GM15510 (cell line): ENCODE results near the gene CUL3.

Experiments
- POLR2A ChIP-seq: IDR thresholded peaks from 3 replicates; pipeline ENCODE4 v1.6.1; 2011; ENCODE audit warnings: borderline replicate concordance; ENCODE audit not compliant: insufficient read length; ENCODE audit errors: extremely low read depth

The CUL3 gene

DNA sequence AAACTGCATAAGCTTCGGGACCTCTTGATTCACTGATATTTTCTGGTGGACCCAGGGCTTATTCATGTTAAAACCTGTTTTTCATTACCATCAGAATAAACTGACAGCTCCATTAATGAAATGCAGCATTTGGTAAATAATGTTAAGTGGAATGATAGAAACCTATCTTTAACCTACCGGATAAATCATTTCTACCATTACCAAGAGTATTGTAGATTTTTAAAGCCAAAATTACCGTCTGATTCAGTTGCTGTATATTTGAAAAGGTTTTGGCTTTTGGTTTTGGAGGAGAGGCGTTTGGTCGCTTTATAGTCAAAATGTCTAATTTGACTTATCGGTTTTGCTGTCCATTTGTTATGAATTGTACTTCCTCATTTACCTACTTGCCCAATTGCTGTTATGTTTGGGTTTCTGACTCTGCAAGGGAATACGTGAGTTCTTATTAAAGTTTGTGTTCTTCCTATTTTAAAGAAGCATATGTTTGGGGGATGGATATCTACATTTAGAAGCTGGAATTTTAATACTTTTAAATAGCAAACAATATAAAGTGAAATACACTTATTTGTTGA is 1.0 kb upstream of the CUL3 start:
- no peak for TF ChIP-seq POLR2A

DNA sequence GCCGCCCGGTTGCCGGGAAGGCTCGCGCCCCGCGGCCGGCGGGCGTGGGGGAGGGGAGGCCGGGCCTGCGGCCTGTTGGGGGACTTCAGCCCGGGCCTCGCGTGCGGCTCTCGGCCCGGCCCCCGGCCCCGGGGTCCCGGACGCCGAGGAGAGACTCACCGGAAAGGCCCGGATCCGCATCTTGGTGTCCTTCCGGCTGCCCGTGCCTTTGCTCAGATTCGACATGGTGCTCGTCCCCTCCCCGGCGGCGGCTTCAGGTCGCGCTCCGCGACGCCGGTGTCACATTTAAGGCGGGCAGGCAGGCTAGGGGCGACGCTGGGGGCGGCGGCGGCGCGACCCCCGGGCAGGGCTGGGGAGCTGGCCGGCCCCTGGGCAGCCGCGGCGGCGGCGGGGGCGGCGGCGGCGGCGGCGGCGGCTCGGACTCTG is 365 bp downstream of the CUL3 start:
- TF ChIP-seq POLR2A = no peak

DNA sequence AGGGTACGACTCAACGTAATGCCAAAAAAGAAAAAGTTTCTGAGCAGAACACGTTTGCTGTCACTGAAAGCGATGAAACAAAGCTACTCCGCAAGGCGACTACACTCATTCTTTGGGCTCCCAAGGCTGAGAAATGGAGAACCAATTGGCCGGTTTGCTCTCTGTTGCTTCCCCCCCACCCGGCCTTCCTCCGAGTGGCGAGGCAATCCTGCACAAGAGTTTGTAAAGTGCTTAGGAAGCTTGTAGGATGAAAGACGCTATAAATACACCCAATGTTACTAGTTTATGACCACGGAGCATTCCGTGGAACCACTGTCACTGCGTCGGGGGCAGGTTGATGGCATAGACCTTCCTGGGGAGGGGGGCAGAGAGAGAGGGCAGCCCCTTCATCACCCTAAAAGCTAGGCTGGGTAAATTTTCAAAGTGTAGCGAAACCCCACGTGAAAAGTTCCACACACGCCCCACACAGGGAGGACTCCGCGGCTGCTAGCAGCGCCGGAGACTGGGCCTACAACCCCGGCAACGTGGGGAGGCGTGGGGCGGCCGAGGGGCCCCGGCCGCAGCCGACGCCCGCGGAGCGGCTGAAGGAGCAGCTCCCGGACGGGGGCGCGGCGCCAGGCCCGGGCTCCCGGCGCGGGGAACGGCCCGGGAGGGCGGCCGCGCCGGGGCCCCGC is 915 bp downstream of the CUL3 start:
- no peak for TF ChIP-seq POLR2A

DNA sequence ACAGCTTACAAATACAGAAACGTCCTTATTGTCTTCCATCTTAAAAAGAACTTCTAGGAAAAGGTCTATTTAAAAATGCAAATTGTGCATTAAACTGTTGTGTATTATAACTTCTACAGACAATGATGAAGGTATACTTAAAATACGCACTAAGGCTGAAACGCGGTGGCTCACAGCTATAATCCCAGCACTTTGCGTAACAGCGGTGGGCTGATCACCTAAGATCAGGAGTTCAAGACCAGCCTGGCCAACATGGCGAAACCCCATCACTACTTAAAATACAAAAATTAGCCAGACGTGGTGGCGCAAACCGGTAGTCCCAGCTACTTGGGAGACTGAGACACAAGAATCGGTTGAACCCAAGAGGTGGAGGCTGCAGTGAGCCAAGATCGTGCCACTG is 4.9 kb downstream of the CUL3 start:
- no peak for TF ChIP-seq POLR2A

DNA sequence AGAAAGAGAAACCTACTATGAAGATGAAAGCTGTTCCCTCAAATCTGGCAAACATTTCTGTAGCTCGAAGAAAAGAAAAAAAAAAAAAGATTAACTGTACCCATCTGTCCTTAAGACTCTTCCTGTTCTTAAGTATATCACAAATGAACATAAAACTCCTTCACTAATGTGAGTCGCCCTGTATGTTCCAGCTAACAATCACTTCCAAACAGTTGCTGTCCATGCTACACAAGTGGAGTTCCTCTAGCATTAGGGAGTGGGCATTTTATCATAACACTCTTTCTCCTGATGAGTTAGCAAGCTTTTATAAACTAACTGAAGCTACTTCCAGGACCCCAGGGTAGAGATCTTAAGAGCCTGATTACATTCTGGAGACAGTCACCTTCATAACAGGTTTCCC is 5.8 kb downstream of the CUL3 start:
- TF ChIP-seq POLR2A = no peak

DNA sequence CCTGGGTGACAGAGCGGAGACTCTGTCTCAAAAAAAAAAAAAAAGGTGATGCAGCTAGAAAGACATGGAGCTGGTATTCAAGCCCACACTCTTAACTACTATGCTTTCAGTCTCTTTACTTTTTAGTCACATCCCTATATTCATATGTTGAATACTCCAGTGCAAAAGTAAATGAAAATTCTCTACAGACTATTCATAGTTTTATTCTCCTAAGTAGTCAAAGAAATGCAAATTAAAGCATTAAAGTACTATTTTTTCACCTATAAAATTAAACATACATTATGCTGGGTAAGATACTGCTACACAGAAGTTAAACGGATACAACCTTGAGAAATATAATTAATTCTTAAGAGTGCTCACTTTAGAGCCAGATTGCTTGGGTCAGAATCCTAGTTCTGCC is 7.6 kb downstream of the CUL3 start:
- TF ChIP-seq POLR2A = no peak

DNA sequence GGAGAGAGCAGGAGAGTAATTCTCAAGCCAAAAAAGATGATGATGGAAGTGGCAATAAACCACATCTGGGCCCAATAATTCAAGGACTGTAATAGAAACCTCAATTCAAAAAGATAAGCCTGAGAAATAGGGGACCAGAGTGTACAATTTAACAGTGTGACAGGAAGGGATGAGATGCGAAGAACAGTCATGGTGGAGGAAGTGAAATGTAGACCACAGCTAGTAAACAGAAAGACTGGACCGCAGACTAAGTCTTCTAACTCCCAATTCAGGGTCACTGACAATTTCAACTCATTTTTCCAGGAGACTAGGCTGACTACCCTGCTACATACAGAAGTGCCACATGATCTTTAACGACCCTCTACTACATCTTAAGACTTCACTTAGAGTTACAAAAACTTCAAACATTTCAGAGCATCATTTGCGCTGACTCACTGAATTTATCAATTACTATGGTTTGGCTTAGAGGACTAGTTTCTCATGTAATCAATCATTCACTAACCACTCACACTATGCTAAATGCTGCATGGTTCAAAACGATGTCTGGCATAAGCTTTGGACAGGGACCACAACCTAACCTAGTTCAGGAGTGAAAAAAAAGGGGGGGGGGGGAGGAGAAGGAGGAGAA is 9.0 kb downstream of the CUL3 start:
- no peak for TF ChIP-seq POLR2A

DNA sequence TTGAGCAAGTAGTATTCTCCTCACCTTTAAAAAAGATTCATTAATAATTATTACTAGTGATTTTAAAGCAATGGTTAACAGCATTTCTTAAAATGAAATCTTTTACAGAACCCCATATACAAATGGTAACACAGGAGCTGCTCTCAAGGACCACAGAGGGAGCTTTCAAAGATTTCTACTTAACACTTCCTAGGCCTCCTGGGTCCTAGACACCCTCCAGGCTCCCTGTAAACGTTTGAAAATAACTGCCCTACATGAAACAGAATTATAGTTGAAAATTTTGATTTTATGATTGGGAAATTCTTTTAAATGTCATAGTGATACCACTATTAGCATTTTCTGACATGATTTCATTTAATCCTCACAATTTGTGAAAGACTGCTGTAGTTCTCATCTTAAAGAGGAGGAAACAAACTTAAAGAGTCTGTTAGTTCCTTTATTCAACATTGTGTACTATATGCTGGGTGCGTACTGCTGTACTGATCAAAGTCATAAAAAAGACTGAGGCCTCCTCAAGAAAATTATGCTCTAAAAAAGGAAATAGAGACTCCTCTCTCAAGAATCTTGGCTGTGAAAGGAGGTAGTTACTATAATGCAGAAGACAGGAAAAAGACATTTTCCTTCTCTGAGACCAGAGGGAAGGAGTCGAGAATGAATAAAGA is 10.6 kb downstream of the CUL3 start:
- TF ChIP-seq POLR2A = no peak

DNA sequence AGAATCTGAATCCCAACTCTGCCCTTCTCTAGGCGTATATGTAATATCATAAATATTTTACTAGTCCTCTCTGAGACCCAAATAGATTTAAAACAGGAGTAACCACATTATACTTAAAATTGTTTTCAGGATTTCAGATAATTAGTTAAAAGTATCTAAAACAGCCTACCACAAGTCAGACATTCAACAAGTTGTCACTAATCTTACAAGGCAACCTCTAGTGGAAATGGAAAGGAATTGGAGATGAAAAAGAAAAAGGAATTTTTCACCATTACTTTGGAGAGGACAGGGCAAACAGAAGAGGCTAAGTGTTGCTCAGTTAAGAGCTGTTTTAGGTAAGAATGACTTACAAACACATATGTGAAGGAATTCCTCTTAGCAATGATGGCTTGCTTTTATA is 11.4 kb downstream of the CUL3 start:
- no peak for TF ChIP-seq POLR2A

DNA sequence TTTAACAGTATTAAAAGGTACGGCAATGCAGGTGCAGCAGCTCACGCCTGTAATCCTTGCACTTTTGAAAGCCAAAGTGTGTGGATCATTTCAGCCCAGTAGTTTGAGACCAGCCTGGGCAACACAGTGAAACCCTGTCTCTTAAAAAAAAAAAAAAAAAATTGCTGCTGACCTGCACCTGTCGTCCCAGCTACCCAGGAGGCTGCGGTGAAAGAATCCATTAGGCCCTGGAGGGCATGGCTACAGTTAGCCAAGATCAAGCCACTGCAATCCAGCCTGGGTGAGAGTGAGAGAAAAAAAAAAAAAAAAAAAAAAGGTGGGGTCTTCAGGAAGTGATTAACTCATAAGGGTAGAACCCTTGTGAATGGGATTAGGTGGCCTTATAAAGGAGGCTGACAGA is 12.8 kb downstream of the CUL3 start:
- no peak for TF ChIP-seq POLR2A

DNA sequence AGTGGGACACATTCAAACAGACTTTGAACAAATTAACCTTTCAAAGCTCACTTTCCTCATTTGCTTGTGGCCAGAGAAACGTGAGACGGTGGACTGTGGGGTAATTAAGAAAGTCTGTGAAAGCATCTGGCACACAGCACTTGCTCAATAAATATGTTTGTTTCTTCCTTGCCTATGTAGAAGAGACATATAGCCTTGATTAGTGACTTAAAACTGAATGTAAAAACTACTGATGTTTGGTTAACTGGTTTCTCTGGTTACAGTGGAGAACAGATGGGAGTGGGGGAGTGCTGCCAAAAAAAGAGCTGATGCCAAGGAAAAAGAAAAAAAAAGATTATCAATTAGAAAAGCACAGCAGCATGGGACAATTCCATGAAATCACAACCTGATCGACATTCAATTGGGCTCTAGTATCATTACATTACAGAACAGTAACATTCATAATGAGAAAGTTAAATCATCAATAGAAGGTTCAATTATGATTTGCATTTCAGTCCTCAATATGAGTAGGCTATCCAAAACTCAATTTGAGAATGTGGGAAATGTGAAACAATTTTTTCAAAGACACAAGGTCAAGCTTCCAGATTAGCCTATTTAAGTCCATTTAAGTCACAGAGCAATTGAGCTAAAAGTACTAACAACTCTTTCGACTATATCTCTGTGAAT is 14.7 kb downstream of the CUL3 start:
- TF ChIP-seq POLR2A = no peak

DNA sequence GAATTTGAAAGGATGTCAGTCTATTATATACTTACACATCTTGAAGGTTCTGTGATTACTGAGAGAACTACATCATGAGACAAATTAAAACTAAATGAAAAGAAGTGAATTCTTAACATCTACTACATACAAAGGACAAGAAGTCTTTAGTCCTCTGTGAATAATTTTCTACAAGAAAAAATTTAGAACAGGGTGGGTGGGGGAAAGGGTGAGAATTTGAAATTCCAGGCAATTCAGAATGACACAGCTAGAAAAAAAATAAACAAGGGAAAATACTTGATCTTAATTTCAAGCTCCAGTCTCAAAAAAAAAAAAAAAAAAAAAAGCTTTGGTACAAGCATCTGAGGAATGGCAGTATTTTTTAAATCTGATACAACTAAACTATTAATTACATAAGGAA is 15.5 kb downstream of the CUL3 start:
- TF ChIP-seq POLR2A = no peak

DNA sequence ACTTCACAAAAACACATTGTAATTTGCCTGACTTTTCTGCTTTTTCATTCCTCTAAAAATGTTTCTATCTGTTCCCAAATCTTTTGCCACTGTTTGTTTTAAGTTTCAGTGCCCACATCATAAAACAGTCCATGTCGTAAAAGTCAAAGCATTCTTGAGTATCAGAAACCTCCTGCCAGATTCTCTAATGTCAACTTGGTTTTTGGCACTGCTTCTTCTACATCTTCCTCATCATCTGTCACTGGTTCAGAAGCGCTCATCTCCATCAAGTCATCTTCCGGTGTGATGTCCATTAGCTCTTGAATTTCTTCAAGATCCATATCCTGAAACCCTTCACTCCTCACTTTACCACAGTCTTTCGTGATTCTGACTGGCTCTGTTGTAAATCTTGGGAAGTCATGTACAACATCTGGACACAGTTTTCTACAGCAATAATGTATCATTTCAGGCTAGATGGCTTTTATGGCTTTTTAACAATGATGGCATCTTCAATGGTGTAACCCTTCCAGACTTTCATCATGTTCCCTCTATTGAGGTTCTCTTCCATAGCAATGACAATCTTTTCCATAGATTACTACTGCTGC is 19.6 kb downstream of the CUL3 start:
- TF ChIP-seq POLR2A = no peak

DNA sequence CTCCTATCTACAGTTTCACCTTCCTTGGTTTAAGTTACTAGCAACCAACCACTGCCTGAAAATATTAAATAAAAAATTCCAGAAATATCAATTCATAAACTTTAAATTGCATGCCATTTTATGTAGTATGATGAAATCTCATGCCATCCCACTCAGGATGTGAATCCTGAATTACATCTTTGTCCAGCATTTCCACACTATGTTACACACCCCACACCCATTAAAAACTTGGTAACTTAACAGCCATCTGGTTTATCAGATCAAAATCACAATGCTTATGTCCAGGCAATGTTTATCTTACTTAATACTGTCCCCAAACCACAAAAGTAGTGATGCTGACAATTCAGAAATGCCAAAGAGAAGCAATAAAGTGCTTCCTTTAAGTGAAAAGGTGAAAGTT is 21.6 kb downstream of the CUL3 start:
- TF ChIP-seq POLR2A = no peak

DNA sequence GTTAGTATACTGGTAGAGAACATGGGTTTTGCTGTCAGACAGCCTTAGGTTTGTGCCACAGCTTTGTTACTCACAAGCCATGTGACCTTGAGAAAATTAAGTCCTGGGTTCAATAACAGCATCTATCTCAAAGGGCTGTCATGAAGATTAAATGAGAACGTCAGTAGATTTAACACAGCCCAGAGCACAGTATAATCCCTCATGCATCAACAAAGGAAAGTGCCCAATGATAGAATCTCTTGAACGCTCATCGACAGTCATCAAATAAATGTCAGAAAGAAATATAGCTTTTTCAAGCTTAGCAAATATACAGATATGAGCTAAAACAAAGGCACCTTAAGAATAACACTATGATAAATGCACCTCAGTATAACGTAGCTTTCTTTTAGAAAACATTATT is 22.3 kb downstream of the CUL3 start:
- TF ChIP-seq POLR2A = no peak
